GM19324 (cell line): Measurements from ENCODE around the gene CARNS1.

Source experiments
- ATAC-seq: cut with Tn5 transposase; IDR thresholded peaks from one replicate; pipeline ENCODE4 v1.9.1; 2021; ENCODE audit warnings: mild to moderate bottlenecking, moderate library complexity; ENCODE audit not compliant: unreplicated experiment, low FRiP score

CARNS1 gene

DNA sequence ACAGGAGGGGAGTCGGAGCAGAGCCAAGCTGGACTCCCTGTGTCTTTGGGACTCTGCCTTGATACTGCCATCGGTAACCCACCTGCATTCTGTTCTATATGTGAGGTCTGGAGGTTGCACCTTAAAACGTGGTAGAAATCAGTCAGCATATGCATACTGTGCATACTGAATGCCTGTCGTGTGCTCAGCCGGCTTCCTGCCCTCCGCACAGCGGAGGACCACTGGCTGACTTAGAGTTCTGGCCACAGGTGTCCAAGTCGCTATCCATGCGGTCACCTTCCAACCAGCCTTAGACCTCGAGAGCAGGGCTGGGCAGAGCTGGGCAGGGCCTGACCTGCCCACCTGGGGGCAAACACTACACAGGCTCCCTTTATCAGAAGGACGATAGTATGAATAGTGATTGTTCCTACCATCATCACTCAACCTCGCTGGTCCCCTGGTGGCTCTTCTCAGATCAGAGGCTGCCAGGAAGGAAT, 7.8 kb upstream of the CARNS1 start:
- no peak for ATAC-seq

DNA sequence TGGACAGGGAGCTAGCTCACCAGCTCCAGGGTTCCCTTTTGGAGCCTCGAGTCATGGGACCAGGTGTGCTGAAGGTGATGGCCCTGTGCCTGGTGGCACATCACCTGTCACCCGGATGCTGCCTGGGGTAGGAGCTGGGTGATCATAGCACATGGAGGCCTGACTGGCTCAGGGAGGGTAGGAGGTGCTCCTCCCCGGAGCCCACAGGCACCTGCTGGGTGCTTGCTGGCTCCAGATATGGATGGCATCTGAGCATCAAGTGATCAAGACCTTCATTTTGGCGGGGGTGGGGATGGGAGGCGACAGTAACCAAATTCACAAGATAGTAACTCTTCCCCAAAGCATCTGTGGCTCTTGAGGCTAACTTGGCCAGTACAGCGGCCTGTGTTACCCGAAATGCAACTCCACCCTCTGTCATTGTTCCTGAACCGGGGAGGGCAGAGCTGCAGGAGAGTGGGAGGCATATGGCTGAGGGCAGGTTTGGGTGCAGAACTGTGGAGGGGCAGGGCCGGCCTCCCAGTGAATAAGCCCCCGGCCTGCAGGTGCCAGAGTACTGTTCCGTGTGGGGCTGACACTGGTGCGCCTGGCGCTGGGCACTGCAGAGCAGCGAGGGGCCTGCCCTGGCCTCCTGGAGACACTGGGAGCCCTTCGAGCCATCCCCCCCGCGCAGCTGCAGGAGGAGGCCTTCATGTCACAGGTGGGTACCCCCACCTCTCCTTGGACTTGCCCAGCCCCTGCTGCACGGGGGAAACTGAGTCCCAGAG, 6.9 kb upstream of the CARNS1 start:
- ATAC-seq = no peak

DNA sequence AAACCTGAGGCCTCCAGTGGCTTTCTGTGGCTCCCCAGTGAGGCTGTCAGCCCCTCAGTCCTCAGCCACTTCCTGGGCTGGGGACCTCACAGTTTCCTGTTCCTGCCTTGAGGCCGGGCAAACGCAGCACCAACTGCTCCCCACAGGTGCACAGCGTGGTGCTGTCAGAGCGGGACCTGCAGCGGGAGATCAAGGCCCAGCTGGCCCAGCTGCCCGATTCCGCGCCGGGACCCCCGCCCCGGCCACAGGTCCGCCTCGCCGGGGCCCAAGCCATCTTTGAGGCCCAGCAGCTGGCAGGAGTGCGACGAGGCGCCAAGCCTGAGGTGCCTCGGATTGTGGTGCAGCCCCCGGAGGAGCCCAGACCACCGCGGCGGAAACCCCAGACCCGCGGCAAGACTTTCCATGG, 6.2 kb upstream of the CARNS1 start:
- no peak for ATAC-seq

DNA sequence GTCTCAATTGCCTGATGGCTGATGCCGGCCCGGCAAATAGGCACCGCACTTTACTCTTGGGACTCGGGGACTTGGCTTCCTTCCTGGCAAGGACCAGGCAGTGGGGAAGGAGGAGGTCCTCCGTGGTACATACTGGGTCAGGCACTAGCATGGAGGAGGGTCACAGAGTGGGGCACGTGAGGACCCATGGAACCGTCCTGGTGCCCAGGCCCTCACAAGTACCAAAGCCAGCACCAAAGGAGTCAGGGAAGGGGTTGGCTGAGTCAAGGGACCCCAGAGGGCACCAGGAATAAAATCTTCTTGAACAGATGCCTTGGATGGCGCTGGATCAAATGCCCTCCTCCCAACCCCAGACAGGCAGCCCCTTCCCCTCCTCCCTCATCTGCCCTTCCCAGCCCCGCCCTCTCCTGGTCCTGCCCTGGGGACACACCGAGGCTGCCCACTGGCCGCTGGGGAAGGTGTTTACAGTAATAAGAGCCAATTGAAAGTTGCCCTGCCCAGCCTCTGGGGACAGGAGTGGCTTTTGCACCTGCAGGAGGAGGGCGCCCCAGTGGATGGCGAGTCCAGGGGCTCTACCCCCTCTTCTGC, 5.6 kb upstream of the CARNS1 start:
- no peak for ATAC-seq

DNA sequence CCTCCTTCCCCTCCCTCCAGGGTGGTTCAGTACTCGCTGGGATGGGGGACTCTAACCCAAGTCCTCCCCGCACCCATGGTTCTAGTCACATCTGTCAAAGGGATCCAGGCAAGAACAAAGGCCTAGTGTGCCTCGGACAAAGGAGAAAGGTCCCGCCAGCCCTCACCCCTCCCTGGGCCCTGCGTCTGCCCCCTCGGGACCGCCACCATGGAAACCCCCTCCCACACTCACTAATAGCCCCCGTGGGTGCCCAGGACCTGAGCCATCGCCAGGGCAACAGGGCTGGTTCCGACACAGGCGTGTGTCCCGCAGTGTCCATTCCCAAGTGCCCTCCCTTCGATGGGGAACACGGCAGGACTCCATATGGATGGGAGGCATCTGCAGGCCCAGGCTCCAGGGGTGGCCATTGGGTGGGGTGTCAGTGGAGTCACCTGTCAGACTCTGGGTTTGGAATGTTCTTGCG, 5.1 kb upstream of the CARNS1 start:
- ATAC-seq = no peak

DNA sequence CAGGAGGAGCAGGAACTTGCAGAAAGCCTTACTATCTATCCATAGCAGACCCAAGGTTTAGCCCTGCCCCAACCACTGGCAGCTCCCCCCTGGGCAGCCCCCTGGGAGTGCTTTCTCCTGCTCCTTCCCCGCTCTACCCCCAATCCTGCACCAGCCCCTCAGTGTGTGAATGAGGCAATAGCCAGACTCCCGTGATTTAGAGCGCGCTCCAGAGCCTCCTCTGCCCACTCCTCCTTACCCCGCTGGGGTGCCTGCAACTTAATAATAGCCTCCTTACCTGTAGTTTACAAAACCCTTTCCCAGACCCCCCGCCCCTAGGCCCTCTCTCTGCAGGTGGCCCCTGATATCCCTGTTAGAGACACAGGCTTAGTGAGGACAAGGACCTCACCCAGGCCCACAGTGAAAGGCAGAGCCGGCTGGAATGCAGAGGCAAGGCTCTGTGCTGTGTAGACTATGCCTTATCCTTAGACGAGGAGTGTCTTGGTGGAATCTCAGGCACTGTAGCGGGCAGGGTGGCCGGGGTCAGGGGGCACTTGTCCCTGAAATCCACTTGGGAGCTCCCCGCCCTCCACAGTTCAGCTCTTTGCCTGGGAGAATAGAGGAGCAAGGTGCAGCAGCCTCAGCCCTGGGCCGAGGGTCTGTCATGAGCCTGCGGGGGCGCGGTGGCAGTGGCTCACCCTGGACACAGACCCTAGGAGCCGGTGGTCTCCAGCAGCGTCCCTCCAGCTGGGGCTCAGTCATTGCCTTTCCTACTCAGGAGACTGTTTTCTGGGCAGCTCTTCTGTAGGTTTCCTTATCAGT, 4.3 kb upstream of the CARNS1 start:
- no peak for ATAC-seq

DNA sequence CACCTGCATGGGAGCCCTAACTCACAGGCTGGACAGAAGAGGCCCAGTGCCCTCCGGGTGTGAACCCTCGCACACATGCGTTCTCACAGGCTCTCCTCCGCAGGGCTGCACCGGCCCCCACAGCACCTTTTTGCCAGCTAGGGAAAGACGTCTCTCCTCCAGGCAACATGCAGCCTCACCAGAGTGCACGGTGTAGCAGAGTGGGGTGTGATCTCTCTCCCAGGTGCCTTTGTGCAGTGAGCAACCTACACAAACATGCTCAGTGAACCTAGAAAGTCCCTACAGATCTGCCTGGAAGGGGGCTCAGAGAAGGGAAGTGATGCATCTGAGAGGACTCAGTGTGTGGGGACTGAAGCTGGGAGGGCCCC, 3.7 kb upstream of the CARNS1 start:
- ATAC-seq = no peak

DNA sequence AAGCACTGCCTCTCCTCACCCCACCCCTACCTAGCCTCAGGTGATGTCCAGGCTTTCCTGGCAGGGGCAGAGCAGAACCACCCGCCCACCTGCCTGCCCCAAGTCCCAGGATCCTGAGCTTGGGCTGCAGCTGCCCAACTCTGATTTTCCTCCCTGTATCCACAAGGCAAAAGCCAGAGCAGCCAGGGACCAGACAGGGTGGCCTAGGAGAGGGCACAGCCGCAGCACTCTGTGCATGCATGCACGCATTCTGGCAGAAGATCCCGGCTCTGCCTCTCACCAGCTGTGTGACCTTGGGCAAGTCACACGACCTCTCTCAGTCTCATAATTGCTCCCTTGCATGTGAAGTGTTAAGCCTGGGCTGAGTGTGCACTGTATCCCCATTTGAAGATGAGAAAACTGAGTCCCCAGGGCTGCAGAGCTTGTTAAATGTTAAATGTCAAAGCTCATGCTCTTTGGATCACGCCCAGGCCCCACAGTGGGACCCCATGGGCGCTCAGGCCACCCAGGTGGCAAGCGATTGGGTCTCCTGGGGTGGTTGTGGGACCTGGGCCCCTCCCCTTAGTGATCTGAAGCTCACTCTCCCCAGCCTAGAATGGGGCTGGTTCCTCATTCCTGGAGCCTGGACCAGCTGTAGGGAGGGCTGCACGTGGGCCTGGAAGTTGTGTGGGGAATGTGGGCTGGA, 2.8 kb upstream of the CARNS1 start:
- no peak for ATAC-seq

DNA sequence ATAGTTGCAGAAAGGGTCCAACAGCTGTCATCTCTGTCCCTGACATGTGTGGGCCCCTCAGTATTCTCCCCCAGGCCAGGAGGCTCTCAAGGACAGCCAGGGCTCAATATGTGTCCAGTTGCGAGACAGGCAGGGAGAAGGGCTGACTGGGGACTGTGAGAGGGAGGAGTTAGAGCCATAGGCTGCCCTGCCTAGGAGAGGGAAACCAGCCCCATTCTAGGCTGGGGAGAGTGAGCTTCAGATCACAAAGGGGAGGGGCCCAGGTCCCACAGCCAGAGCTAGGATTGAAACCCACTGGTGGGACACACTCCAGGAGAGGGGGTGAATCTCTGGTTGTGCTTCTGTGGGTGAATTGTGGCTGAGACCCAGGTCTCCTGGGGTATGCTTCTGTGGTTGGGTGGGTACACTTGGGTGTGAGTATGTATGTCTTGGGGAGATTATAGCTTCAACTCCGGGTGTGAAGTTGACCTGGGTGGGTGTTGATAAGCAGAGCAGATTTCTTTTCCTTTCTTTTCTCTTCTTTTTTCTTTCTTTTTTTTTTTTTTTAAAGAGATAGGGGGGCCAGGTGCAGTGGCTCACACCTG, 2.1 kb upstream of the CARNS1 start:
- no peak for ATAC-seq

DNA sequence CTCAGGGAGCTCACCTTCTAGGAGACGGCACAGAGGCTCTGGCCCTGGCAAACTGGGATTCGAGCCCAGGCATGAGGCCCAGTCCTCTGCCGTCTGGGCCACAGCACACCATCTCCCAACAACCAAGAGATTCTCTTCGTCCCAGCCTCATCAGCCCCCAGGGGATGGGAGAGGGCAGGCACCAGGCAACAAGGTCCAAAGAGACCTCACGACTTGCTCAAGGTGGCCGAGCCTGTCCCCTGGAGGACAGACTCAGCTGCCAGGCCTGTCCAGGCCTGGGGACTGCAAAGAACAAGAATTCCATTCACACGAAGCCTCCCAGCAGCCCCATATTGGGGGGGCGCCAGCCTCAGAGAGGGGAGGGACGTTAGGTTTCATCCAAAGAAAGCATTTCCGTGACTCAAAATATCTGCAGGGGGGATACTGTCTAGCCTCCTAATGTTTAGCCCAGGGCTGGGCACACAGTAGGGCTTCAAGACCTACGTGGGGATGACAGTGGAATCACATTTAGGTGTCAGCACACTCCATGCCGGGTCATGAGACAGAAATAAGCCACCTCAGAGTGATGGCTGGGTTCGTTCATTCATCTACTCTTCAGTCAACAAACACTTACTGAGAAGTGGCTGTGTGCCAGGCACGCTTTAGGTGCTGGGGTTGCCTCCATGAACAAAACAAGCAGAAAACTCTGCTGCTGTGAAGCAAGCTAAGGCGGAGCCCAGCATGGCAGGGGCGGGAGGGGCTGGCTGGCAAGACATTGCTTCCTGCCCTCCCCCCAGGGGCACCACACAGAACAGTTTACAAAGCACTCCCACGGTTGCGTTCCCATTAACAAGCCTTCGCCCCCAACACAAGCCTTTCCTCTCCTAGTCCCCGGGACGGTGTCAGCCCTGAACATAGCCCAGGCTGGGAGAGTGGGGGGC, 1.2 kb downstream of the CARNS1 start:
- no peak for ATAC-seq

DNA sequence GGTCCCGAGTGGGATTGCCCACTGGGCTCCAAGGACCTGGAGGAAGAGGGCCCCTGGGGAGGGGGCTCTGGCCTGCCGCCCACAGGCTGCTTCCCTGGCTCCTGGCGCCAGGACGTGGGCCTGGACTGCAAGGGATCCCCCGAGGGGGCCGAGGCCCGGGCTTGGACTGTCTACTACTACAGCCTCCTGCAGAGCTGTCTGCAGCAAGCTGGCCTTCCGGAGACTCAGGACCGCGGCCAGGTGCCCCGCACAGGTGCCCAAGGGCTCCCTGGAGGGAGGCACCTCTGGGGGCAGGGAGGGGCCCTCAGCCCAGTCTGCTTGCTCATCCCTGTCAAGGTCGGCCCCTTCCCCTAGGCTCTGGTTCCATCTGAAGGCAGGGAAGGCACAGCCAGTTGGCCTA, 1.9 kb downstream of the CARNS1 start:
- no peak for ATAC-seq

DNA sequence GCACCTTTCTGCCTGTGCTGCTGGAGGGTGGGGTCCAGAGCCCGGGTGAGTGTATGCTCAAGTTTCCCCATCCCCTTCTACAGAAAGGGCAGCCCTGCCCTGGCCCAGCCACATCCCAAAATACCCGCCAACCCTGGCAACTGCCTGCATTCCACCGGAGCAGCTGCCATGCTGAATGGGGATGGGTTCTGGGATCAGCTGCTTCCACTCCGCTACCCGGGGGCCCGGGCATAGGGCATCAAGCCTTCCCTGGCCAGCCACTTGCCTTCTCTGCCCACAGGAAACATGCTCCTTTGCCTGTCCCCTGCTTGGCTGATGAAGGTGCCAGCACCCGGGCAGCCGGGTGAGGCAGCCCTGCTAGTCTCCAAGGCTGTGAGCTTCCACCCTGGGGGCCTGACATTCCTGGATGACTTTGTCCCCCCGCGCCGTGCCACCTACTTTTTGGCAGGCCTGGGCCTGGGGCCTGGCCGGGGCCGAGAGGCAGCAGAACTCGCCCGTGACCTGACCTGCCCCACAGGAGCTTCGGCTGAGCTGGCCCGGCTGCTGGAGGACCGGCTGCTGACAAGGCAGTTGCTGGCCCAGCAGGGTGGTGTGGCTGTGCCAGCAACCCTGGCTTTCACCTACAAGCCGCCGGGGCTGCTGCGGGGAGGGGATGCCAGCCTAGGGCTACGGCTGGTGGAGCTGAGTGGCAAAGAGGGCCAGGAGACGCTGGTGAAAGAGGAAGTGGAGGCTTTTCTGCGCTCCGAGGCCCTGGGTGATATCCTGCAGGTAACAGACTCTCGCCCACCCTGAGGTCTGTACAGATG, 3.2 kb downstream of the CARNS1 start:
- no peak for ATAC-seq

DNA sequence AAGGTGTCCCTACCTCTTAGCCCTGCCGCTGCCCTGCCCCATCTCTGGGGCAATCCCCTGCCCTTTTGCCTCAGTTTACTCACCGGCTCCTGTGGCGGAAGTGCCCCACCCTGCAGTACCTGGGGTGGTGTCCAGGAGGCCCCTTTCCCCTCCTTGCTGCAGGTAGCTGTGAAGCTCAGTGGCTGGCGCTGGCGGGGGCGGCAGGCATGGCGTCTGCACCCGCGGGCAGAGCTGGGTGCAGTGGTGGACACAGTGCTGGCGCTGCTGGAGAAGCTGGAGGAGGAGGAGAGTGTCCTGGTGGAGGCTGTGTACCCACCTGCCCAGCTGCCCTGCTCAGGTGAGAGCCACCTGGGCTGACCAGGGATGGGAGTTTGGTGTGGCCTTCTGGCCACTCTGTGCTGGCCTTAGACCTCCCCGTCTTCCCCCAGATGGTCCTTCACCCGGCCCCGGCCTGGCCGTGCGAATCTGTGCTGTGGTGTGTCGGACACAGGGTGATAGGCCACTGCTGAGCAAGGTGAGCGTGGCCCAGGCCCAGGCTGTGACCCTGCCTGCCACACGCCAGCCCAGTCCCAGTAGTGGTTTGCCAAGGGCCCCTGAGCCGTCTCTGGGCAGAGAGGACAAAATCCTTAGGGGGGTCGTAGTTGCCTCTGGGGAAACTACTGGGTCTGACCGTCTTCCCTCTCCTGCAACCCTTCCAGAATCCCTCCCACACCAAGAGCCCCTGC, 4.0 kb downstream of the CARNS1 start:
- no peak for ATAC-seq

DNA sequence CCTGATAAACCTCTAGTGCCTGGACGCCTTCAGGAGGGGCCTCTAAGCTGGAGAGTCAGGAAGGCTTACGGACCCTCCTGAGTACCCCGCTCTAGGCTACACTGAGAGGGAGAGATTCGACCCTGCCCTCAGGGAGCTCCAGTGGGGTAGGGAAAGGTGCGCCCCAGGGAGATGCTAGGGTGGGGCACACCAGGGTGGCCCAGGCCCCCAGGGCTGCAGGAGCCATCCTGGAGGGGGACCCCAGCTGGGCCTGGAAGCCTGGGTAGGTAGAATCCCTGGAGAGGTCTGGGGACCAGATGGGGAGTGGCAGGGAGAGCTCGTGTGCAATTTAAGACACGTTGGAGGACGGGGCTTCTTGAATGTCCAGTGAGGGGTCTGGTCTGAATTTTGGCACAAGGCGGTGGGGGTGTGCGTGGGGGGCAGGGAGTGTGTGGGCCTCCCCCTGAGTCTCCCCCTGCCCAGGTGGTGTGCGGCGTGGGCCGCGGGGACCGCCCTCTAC, 4.7 kb downstream of the CARNS1 start:
- no peak for ATAC-seq

DNA sequence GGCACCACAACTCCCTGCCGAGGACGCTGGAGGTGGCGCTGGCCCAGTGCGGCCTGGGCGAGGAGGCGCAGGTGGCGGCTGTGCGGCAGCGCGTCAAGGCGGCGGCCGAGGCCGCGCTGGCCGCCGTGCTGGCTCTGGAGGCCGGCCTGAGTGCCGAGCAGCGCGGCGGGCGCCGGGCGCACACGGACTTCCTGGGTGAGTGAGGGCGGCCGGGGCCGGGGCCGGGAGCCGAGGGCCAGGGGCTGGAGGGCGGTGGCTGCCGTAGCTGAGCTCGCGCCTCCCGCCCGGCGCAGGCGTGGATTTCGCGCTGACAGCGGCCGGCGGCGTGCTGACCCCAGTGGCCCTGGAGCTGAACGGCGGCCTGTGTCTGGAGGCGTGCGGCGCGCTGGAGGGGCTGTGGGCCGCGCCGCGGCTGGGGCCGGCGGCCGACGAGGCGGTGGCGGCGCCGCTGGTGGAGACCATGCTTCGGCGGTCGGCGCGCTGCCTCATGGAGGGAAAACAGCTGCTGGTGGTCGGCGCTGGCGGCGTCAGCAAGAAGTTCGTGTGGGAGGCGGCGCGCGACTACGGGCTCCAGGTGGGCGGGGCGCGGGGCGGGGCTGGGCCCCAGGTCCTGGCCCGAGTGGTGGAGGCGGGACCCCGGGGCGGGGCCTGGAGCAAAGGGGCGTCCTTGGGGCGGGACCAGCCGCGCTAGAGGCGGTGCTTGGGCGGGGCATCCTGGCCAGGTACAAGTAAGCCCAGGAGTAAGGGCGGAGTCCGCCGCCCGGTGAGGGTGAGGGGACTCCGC, 5.4 kb downstream of the CARNS1 start:
- peak; percentile 80 for ATAC-seq

DNA sequence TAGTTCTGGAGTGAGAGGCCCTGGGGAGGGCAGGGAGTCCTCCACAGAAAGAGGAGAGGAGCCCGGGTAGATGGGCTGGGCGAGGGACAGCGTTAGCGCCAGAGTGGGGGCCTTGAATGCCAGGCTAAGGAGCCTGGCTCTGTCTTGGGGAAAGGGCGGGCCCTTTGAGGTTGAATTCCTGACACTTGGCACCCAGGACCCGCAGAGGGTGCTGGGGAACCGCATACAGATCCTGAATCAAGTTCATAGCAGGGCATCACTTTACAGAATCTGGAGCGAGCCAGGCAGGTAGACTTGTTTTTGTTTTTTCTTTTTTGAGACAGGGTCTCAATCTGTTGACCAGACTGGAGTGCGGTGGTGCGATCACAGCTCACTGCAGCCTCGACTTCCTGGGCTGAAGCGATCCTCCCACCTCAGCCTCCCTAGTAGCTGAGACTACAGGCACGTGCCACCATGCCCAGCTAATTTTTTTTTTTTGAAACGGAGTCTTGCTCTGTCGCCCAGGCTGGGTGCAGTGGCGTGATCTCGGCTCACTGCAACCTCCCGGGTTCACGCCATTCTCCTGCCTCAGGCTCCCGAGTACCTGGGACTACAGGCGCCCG, 6.1 kb downstream of the CARNS1 start:
- ATAC-seq = no peak

DNA sequence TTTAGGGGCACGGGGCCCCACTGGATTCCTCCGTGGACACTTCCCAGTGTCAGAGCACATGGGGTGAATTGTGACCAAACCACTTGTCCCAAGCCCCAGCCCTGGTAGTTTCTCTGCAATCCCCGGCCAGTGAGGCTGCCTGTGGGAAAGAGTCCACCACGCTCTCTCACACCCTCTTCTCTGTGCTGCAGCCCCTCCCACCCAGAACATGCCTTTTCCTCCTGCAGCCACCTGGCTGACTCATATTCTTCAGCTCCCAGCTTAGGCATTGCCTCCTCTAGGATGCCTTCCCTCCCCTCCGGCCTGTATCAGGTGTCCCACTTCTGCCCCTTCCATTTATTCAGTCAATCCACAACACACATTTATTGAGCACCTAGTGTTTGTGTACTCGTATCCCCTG, 7.4 kb downstream of the CARNS1 start:
- ATAC-seq = no peak
